Esophagus muscularis mucosa (tissue), 4 donors: ENCODE data around the gene AHCYL2.

ENCODE experiments used
- EP300 ChIP-seq: sonication (generic); formaldehyde crosslinking; IDR thresholded peaks from one replicate; pipeline ENCODE4 v1.6.1; 2017; ENCODE audit warnings: antibody characterized with exemption
- POLR2A ChIP-seq: fragments of 450-650 bp; IDR thresholded peaks from one replicate; pipeline ENCODE4 v1.6.1; 2017; ENCODE audit warnings: antibody characterized with exemption, moderate library complexity, mild to moderate bottlenecking, low read depth
- POLR2AphosphoS5 ChIP-seq, 2 donors: sonication (generic); formaldehyde crosslinking; IDR thresholded peaks; one replicate each; pipeline ENCODE4 v1.6.1; 2017; ENCODE audit warnings: antibody characterized with exemption in 2 of 2
- TF ChIP-seq, protein P1 (sequence below), 3 experiments: fragments of 200-600 bp in 2 of 3; fragments of 450-650 bp in 1 of 3; sonication (generic) in 2 of 3; IDR thresholded peaks; one replicate each; pipeline ENCODE4 v1.5.1; 2017 to 2019; ENCODE audit warnings: antibody characterized with exemption in 3 of 3, mild to moderate bottlenecking in 2 of 3, moderate library complexity in 1 of 3

DNA sequence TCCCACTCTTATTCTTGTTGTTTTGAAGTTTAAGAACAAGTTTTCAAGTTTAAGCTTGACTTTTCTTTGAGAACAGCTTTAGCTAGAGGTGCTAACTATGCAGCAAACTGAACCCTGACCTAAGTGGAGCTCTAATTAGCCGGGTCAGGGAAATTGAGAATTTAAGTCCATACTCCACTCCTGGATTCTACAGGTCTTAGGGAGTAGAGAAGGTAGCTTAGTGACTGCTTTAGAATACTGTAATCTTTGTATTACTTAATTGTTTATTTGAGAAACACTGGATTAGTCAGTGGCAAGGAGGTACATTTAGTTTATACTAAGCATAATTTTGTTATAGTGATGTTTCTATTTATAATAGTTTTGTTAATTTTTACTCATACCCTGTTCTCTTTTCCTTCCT is 134.8 kb downstream of the AHCYL2 start:
- TF ChIP-seq POLR2AphosphoS5 (IDR thresholded peaks at IDR 0.05) (no peak), POLR2A (no peak), EP300 (no peak)
- TF ChIP-seq, protein P1, sequence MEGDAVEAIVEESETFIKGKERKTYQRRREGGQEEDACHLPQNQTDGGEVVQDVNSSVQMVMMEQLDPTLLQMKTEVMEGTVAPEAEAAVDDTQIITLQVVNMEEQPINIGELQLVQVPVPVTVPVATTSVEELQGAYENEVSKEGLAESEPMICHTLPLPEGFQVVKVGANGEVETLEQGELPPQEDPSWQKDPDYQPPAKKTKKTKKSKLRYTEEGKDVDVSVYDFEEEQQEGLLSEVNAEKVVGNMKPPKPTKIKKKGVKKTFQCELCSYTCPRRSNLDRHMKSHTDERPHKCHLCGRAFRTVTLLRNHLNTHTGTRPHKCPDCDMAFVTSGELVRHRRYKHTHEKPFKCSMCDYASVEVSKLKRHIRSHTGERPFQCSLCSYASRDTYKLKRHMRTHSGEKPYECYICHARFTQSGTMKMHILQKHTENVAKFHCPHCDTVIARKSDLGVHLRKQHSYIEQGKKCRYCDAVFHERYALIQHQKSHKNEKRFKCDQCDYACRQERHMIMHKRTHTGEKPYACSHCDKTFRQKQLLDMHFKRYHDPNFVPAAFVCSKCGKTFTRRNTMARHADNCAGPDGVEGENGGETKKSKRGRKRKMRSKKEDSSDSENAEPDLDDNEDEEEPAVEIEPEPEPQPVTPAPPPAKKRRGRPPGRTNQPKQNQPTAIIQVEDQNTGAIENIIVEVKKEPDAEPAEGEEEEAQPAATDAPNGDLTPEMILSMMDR (IDR thresholded peaks at IDR 0.05) = no peak
